NOMO-1 treated with DMSO at 0.1 percent for 48 hours (cell line): Measurements from ENCODE around the gene TMTC4.

ENCODE experiments used
- DNase-seq: peaks from one replicate; lab custom pipeline; 2025; ENCODE audit not compliant: unreplicated experiment; lab: John Stamatoyannopoulos, UW

Gene TMTC4

GRCh38 chr13:100667894-100668293 lies 6.7 kb downstream of the TMTC4 start:
- no peak for DNase-seq

GRCh38 chr13:100666124-100666523 lies 8.5 kb downstream of the TMTC4 start:
- no peak for DNase-seq

GRCh38 chr13:100665403-100665802 lies 9.2 kb downstream of the TMTC4 start:
- no peak for DNase-seq

GRCh38 chr13:100664171-100664900 lies 10.3 kb downstream of the TMTC4 start:
- DNase-seq: no peak

GRCh38 chr13:100662468-100663211 lies 12.0 kb downstream of the TMTC4 start:
- no peak for DNase-seq

- no peak for DNase-seq
Observed at GRCh38 chr13:100660761-100661160, 13.8 kb downstream of the TMTC4 start.

- no peak for DNase-seq
Observed at GRCh38 chr13:100659578-100659977, 15.0 kb downstream of the TMTC4 start.

- DNase-seq: peak; percentile 0
Observed at GRCh38 chr13:100658363-100658762, 16.2 kb downstream of the TMTC4 start.

GRCh38 chr13:100657881-100658315 lies 16.7 kb downstream of the TMTC4 start:
- DNase-seq: no peak

- no peak for DNase-seq
Observed at GRCh38 chr13:100652510-100652909, 22.1 kb downstream of the TMTC4 start.

GRCh38 chr13:100650326-100650725 lies 24.3 kb downstream of the TMTC4 start:
- DNase-seq: no peak

- DNase-seq: no peak
Observed at GRCh38 chr13:100648354-100648753, 26.2 kb downstream of the TMTC4 start.

GRCh38 chr13:100646871-100647270 lies 27.7 kb downstream of the TMTC4 start:
- DNase-seq: no peak

- no peak for DNase-seq
Observed at GRCh38 chr13:100646030-100646673, 28.4 kb downstream of the TMTC4 start.

GRCh38 chr13:100645382-100645781 lies 29.2 kb downstream of the TMTC4 start:
- DNase-seq: no peak

- DNase-seq: no peak
Observed at GRCh38 chr13:100644371-100644770, 30.2 kb downstream of the TMTC4 start.

GRCh38 chr13:100637796-100638195 lies 36.8 kb downstream of the TMTC4 start:
- no peak for DNase-seq

GRCh38 chr13:100637380-100637779 lies 37.2 kb downstream of the TMTC4 start:
- no peak for DNase-seq

GRCh38 chr13:100636441-100636840 lies 38.2 kb downstream of the TMTC4 start:
- DNase-seq: no peak

GRCh38 chr13:100636004-100636403 lies 38.6 kb downstream of the TMTC4 start:
- DNase-seq: no peak

- DNase-seq: no peak
Observed at GRCh38 chr13:100634696-100635095, 39.9 kb downstream of the TMTC4 start.

GRCh38 chr13:100633461-100633860 lies 41.1 kb downstream of the TMTC4 start:
- no peak for DNase-seq
